CD4-positive, alpha-beta T cell (primary cell): ENCODE results near the gene EFHC2. TPM values are rescaled to one million over a fixed set of nuclear protein-coding genes. Genes with fewer than 3 reads are reported as not detected.

ENCODE experiments used
- ATAC-seq: fragments of 200-7000 bp; cut with Tn5 transposase; one replicate; pipeline ENCODE4 v1.10.0; 2022; ENCODE audit warnings: mild to moderate bottlenecking; ENCODE audit not compliant: poor library complexity
- CTCF ChIA-PET: fragments of 350-600 bp; sonication (Branson Sonifier 250); formaldehyde crosslinking; loops from one replicate; lab custom pipeline; 2021; ENCODE audit warnings: antibody characterized with exemption, inconsistent platforms; lab: Charles Lee
- POLR2A ChIA-PET: fragments of 350-600 bp; sonication (Branson Sonifier 250); formaldehyde crosslinking; loops from one replicate; lab custom pipeline; 2021; ENCODE audit warnings: antibody characterized with exemption, inconsistent platforms; lab: Charles Lee
- DNase-seq, 14 experiments: peaks; one replicate each; pipeline ENCODE4 v3.0.0-alpha.2; 2013 to 2020; ENCODE audit warnings: mixed read lengths in 2 of 14
- H3K27ac ChIP-seq, 2 donors: one replicate each; pipeline versions ENCODE4 v1.5.1 to v1.7.0; 2013; ENCODE audit warnings: low read length in 2 of 2, low read depth in 1 of 2, mild to moderate bottlenecking in 1 of 2
- H3K27me3 ChIP-seq, 2 experiments: 1 replicate in 1 of 2; 2 replicates in 1 of 2; pipeline versions ENCODE4 v1.6.1 to v1.7.0; 2013; ENCODE audit warnings: low read length in 2 of 2, control low read depth in 1 of 2, mild to moderate bottlenecking in 1 of 2, moderate library complexity in 1 of 2; ENCODE audit not compliant: insufficient read depth in 2 of 2, control insufficient read depth in 1 of 2
- H3K36me3 ChIP-seq: one replicate; pipeline ENCODE4 v1.6.1; 2013; ENCODE audit warnings: low read length, control low read depth; ENCODE audit not compliant: insufficient read depth
- H3K4me1 ChIP-seq: one replicate; pipeline ENCODE4 v1.6.1; 2013; ENCODE audit warnings: low read length, control low read depth; ENCODE audit not compliant: insufficient read depth
- H3K4me3 ChIP-seq: one replicate; pipeline ENCODE4 v1.5.1; 2013; ENCODE audit warnings: mild to moderate bottlenecking, low read length, moderate library complexity
- H3K9me3 ChIP-seq, 2 experiments: 1 replicate in 1 of 2; 2 replicates in 1 of 2; pipeline versions ENCODE4 v1.6.1 to v1.7.0; 2013; ENCODE audit warnings: low read length in 2 of 2, mild to moderate bottlenecking in 2 of 2, control low read depth in 1 of 2, moderate library complexity in 1 of 2; ENCODE audit not compliant: control insufficient read depth in 1 of 2, insufficient read depth in 1 of 2
- H3K27ac Mint-ChIP-seq: one replicate; pipeline ENCODE4 v1.8.0; 2020; ENCODE audit warnings: mixed read lengths
- H3K27me3 Mint-ChIP-seq: one replicate; pipeline ENCODE4 v1.8.0; 2021; ENCODE audit warnings: mixed read lengths
- H3K36me3 Mint-ChIP-seq: one replicate; pipeline ENCODE4 v1.8.0; 2021; ENCODE audit warnings: low read depth, mixed read lengths
- H3K4me1 Mint-ChIP-seq: one replicate; pipeline ENCODE4 v1.8.0; 2021; ENCODE audit warnings: low read depth, mixed read lengths
- H3K4me3 Mint-ChIP-seq: one replicate; pipeline ENCODE4 v1.8.0; 2020; ENCODE audit warnings: mild to moderate bottlenecking, mixed read lengths
- H3K9me3 Mint-ChIP-seq: one replicate; pipeline ENCODE4 v1.8.0; 2020; ENCODE audit warnings: mixed read lengths
- intact Hi-C, 2 experiments: fragments of 100-400 bp; cut with DNase I in 1 of 2; cut with micrococcal nuclease in 1 of 2; formaldehyde crosslinking; loops; one replicate each; pipeline versions ENCODE4 v1.15.1 to v1.9.0; 2023 to 2025; cut with DNase I, micrococcal nuclease
- total RNA-seq, 174 experiments: library from RNA in 2 of 174; stranded (reverse) in 2 of 174; gene quantifications; one replicate each; pipeline ENCODE4 v1.2.3 and lab custom pipeline; 2021 to 2026
- TF ChIP-seq, protein P1 (sequence below): fragments of 200-600 bp; IDR thresholded peaks from one replicate; pipeline ENCODE4 v1.8.0; 2022; ENCODE audit warnings: antibody characterized with exemption, mild to moderate bottlenecking

EFHC2 gene
- total RNA-seq, 2 experiments from 2014 or later = 2.7 to 3.0 TPM

DNA sequence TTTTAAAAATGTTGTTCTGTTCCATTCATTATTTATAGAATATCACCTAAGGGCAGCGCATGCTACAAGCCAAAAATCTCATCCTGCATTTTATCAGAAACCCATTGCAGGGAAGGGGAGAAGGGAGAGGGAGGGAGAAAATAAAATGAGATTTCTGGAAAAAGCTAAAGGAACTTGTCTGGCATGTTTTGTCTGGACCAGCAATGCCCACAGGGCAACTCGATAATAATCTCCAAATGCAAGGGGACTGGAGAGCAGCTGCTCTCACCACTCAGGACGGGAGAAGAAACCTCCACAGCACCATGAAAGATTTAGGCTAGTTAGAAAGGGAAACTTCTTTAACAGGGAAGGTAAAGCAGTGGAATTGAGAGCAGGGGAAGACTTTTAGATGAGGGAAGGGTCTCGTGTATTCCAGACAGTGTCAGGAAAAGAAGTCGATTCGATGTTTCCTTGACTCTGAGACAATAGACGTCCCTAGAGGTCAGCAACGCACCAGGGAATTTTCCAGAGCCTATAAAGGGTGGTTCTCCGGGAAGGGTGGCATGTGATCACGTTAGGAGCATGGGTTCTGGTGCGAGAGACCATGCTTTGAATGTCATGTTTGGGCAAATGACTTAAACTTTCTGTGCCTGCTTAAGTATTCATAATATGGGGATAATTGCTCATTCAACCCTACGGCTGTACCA, 238.1 kb downstream of the EFHC2 start:
- Histone ChIP-seq H3K36me3 (no peaks in the 10 kb centered on the region), H3K27me3 (no peaks in the 10 kb centered on the region), H3K4me1 (no peaks in the 10 kb centered on the region), H3K4me3 (no peak overlapping the region), H3K27ac (no peak overlapping the region), H3K9me3 (no peaks in the 10 kb centered on the region)
- Mint-ChIP-seq H3K4me3 (no peak overlapping the region), H3K4me1 (no peaks in the 10 kb centered on the region), H3K36me3 (no peaks in the 10 kb centered on the region), H3K27ac (no peak overlapping the region), H3K9me3 (no peaks in the 10 kb centered on the region), H3K27me3 (no peaks in the 10 kb centered on the region)
- ATAC-seq (no peak), DNase-seq (no peak)
- ChIA-PET CTCF (interaction anchor here (0.6 kb wide), 1 partner anchor 418 kb away, joined by 4 read pairs; no protein-coding TSS in a partner anchor), POLR2A (no interaction called here)
- intact Hi-C loops = no loop called here
- TF ChIP-seq, protein P1, sequence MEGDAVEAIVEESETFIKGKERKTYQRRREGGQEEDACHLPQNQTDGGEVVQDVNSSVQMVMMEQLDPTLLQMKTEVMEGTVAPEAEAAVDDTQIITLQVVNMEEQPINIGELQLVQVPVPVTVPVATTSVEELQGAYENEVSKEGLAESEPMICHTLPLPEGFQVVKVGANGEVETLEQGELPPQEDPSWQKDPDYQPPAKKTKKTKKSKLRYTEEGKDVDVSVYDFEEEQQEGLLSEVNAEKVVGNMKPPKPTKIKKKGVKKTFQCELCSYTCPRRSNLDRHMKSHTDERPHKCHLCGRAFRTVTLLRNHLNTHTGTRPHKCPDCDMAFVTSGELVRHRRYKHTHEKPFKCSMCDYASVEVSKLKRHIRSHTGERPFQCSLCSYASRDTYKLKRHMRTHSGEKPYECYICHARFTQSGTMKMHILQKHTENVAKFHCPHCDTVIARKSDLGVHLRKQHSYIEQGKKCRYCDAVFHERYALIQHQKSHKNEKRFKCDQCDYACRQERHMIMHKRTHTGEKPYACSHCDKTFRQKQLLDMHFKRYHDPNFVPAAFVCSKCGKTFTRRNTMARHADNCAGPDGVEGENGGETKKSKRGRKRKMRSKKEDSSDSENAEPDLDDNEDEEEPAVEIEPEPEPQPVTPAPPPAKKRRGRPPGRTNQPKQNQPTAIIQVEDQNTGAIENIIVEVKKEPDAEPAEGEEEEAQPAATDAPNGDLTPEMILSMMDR = no peak

DNA sequence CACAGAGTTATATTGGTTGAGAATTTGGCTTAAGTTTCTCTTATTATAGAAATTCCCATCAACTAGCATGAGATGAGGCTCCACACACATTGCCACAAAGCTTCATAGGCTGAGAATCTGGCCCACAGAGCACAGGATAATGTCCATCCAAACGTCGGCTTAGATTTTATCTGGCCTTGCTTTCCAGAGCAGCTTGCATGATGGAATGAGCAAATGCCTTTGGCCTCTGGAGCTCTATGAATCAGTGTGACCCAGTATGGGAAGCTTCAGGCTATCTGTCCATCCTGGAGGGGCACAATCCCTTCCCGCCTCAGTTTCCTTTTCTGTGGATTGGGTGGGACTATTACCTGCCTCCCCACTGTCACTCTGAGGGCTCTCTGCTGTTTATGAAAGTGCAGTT, 238.8 kb downstream of the EFHC2 start:
- no peaks in the 10 kb centered on the region for H3K4me1 ChIP-seq
- no peak overlapping the region for H3K27ac ChIP-seq
- intact Hi-C loops = no loop called here
- Mint-ChIP-seq H3K9me3 (no peaks in the 10 kb centered on the region), H3K4me3 (no peak overlapping the region), H3K4me1 (no peaks in the 10 kb centered on the region), H3K27ac (no peak overlapping the region), H3K27me3 (no peaks in the 10 kb centered on the region), H3K36me3 (no peaks in the 10 kb centered on the region)
- H3K9me3 ChIP-seq = no peaks in the 10 kb centered on the region
- TF ChIP-seq, protein P1 = no peak
- ChIA-PET POLR2A (no interaction called here), CTCF (interaction anchor here (0.6 kb wide), 1 partner anchor 419 kb away, joined by 4 read pairs; no protein-coding TSS in a partner anchor)
- H3K4me3 ChIP-seq = no peak overlapping the region
- no peak for ATAC-seq
- no peaks in the 10 kb centered on the region for H3K27me3 ChIP-seq
- no peak for DNase-seq
- H3K36me3 ChIP-seq = no peaks in the 10 kb centered on the region

DNA sequence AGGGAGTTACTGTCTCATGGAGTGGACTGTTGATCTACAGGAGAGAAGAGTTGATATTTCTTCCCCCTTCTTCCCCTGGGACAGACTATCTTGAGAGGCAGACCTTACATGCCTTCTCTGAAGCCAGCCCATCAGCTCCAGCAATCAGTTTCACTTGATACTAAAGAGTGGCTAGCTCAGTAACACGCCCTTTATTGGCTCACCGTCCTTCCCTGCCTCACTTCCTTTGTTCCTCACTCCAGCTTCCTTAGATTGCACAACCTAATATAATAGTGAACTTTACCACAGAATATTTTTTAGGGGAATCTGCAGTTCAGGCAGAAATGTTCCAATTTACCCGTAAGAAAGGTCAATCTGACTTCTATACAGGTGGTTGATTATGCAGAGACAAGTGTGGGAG, 242.2 kb downstream of the EFHC2 start:
- Mint-ChIP-seq H3K4me1 (no peaks in the 10 kb centered on the region), H3K36me3 (no peaks in the 10 kb centered on the region), H3K27me3 (no peaks in the 10 kb centered on the region), H3K27ac (no peak overlapping the region), H3K9me3 (no peaks in the 10 kb centered on the region), H3K4me3 (no peak overlapping the region)
- intact Hi-C loops = no loop called here
- no peak overlapping the region for H3K27ac ChIP-seq
- no peak overlapping the region for H3K4me3 ChIP-seq
- TF ChIP-seq, protein P1 = no peak
- H3K4me1 ChIP-seq = no peaks in the 10 kb centered on the region
- ChIA-PET CTCF (no interaction called here), POLR2A (no interaction called here)
- DNase-seq (no peak), ATAC-seq (no peak)
- no peaks in the 10 kb centered on the region for H3K36me3 ChIP-seq
- no peaks in the 10 kb centered on the region for H3K9me3 ChIP-seq
- H3K27me3 ChIP-seq = no peaks in the 10 kb centered on the region
